AG10803 (cell line): ENCODE measurements around the gene EVI5.
"Not testable (repeated sequence)": the region's sequence is repeated elsewhere in the genome, so short reads cannot be mapped to it uniquely, and the experiment has no call there.

Experiments
- DNase-seq: peaks from one replicate; pipeline ENCODE4 v3.0.0; 2010; ENCODE audit warnings: low read depth
- H3K4me3 ChIP-seq: 2 replicates; pipeline ENCODE4 v1.5.1; 2011; ENCODE audit warnings: mild to moderate bottlenecking, low read length, control low read depth
- CTCF ChIP-seq: conservative IDR thresholded peaks from 2 replicates; pipeline ENCODE4 v1.5.1; 2011; ENCODE audit warnings: mild to moderate bottlenecking, low read length, control low read depth, inconsistent platforms

The EVI5 gene

DNA sequence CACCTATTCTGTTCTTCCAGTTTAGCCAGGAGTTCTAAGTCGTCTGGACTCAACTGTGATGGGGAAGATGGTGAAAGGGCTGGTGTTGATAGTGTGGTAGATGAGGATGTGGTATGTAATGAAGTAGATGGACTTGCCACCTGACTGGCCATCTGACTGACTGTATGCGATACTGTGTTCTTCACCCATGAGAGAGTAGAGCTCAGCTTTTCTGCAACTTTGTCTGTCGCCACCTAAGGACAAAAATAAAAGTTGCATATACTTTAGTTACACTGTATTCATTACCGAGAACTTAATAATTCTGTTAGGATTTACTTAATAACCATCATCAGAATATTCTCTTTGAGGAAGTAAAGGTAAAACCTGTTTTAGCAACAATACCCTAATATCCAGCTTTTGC is 48.5 kb downstream of the EVI5 start:
- no peak for DNase-seq
- H3K4me3 ChIP-seq: no peak overlapping the region
- TF ChIP-seq CTCF: peak; percentile 27; the same call in 1 of the 2 replicates

- no peak overlapping the region for H3K4me3 ChIP-seq
- TF ChIP-seq CTCF: no peak
- DNase-seq: no peak
These were observed 54.4 kb downstream of the EVI5 start for GRCh38 chr1:92730476-92730875.

- no peak for TF ChIP-seq CTCF
- DNase-seq: peak; percentile 27
- no peak overlapping the region for H3K4me3 ChIP-seq
These were observed 56.2 kb downstream of the EVI5 start for GRCh38 chr1:92728697-92729096.

- H3K4me3 ChIP-seq, DNase-seq: not testable (repeated sequence)
These were observed 61.2 kb downstream of the EVI5 start for GRCh38 chr1:92723713-92724112.

- no peak for DNase-seq
- no peak for TF ChIP-seq CTCF
- no peak overlapping the region for H3K4me3 ChIP-seq
These were observed 63.0 kb downstream of the EVI5 start for GRCh38 chr1:92721886-92722285.

DNA sequence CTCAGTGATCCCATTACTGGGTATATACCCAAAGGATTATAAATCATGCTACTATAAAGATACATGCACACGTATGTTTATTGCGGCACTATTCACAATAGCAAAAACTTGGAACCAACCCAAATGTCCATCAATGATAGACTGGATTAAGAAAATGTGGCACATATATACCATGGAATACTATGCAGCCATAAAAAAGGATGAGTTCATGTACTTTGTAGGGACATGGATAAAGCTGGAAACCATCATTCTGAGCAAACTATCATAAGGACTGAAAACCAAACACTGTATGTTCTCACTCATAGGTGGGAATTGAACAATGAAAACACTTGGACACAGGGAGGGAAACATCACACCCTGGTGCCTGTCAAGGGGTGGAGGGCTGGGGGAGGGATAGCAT is 63.8 kb downstream of the EVI5 start:
- not testable (repeated sequence) for DNase-seq, H3K4me3 ChIP-seq

GRCh38 chr1:92715476-92715951 is 69.4 kb downstream of the EVI5 start:
- H3K4me3 ChIP-seq, DNase-seq: not testable (repeated sequence)

DNA sequence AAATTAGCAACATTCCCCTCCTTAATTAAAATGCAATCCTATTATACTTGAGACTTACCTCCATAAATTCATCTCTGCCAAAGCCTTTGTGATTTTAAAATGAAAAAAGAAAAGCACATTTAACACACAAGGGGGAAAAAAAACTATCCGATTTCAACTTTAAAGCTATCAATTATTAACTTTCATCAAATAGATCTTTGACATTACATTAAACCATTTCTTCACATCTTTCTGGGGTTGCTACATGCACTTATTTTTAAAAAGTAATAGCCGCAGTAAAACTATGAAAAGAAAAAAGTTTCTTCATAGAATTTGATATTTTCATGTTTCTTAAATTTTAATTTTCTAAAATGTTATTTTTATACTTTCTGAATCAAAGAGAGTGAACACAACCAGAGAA is 71.0 kb downstream of the EVI5 start:
- no peak for DNase-seq
- H3K4me3 ChIP-seq: no peak overlapping the region
- TF ChIP-seq CTCF: no peak

DNA sequence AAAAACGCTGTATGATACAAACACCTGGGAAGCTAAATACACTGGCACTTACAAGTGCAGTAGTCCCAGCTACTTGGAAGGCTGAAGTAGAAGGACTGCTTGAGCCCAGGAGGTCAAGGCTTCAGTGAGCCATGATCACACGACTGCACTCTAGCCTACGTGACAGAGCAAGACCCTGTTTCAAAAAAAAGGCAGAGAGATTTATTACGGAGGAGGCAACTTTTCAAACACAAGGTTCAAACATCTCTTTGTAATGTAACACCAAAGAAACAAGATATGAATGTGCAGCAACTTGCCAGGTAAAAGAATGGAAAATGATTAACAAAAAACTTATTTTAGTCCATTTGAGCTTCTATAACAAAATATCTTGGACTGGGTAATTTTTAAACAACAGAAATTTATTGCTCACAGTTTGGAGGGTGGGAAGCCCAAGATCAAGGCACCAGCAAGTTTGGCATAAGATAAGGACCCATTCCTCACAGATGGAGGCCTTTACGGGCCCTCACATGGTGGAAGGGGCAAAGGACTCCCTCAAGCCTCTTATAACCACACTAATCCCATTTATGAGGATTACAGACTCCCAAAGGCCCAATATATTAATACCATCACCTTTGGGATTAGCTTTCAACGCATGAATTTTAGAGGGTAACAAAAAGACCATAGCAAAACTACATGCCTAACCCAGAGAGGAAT is 73.3 kb downstream of the EVI5 start:
- no peak for TF ChIP-seq CTCF

More for the DNA sequence above, 73.3 kb downstream of the EVI5 start:
- H3K4me3 ChIP-seq: no peak overlapping the region
- no peak for DNase-seq
